H9 (cell line): ENCODE measurements around the gene RUFY2. TPM values are rescaled to one million over a fixed set of nuclear protein-coding genes. Genes with fewer than 3 reads are reported as not detected.

Experiments used
- DNase-seq: peaks from one replicate; pipeline ENCODE4 v3.0.0-alpha.2; 2017
- H2AFZ ChIP-seq: one replicate; pipeline ENCODE4 v1.6.1; 2013; ENCODE audit warnings: mild to moderate bottlenecking, low read length, control low read depth, moderate library complexity
- H2AK5ac ChIP-seq: 2 replicates; pipeline ENCODE4 v1.6.1; 2013; ENCODE audit warnings: low read length, control low read depth, mixed read lengths; ENCODE audit not compliant: insufficient read length
- H2BK120ac ChIP-seq: one replicate; pipeline ENCODE4 v1.6.1; 2013; ENCODE audit warnings: low read depth, mild to moderate bottlenecking, low read length, control low read depth, inconsistent platforms; ENCODE audit not compliant: poor library complexity, severe bottlenecking
- H2BK12ac ChIP-seq: 2 replicates; pipeline ENCODE4 v1.6.1; 2013; ENCODE audit warnings: low read length, control low read depth, mixed read lengths, low read depth; ENCODE audit not compliant: insufficient read length
- H2BK15ac ChIP-seq: 2 replicates; pipeline ENCODE4 v1.6.1; 2013; ENCODE audit warnings: low read depth, low read length, control low read depth
- H2BK20ac ChIP-seq: one replicate; pipeline ENCODE4 v1.6.1; 2013; ENCODE audit warnings: low read depth, mild to moderate bottlenecking, low read length, control low read depth, inconsistent platforms; ENCODE audit not compliant: poor library complexity, severe bottlenecking
- H2BK5ac ChIP-seq: 2 replicates; pipeline ENCODE4 v1.6.1; 2013; ENCODE audit warnings: low read length, control low read depth, mixed read lengths; ENCODE audit not compliant: insufficient read length
- H3K14ac ChIP-seq: 2 replicates; pipeline ENCODE4 v1.6.1; 2013; ENCODE audit warnings: low read length, control low read depth; ENCODE audit not compliant: insufficient read depth
- H3K18ac ChIP-seq: 2 replicates; pipeline ENCODE4 v1.6.1; 2013; ENCODE audit warnings: low read depth, mild to moderate bottlenecking, mixed read lengths, low read length, control low read depth; ENCODE audit not compliant: insufficient read length
- H3K23ac ChIP-seq: 2 replicates; pipeline ENCODE4 v1.6.1; 2013; ENCODE audit warnings: low read length, control low read depth, mixed read lengths, low read depth; ENCODE audit not compliant: insufficient read length
- H3K23me2 ChIP-seq: 2 replicates; pipeline ENCODE4 v1.6.1; 2013; ENCODE audit warnings: low read depth, mild to moderate bottlenecking, mixed read lengths, low read length, control low read depth; ENCODE audit not compliant: insufficient read length, poor library complexity, severe bottlenecking
- H3K27ac ChIP-seq: 2 replicates; pipeline ENCODE4 v1.5.1; 2013; ENCODE audit warnings: low read length, control low read depth, mixed read lengths, low read depth; ENCODE audit not compliant: insufficient read length
- H3K27me3 ChIP-seq: 2 replicates; pipeline ENCODE4 v1.6.1; 2013; ENCODE audit warnings: low read length, control low read depth, inconsistent platforms; ENCODE audit not compliant: insufficient read depth
- H3K4ac ChIP-seq: 2 replicates; pipeline ENCODE4 v1.6.1; 2013; ENCODE audit warnings: low read depth, mild to moderate bottlenecking, control low read depth, inconsistent platforms, low read length, moderate library complexity
- H3K4me1 ChIP-seq: 2 replicates; pipeline ENCODE4 v1.6.1; 2013; ENCODE audit warnings: low read length, control low read depth, inconsistent platforms; ENCODE audit not compliant: insufficient read depth
- H3K4me2 ChIP-seq: 2 replicates; pipeline ENCODE4 v1.6.1; 2013; ENCODE audit warnings: low read length, control low read depth, mixed read lengths; ENCODE audit not compliant: insufficient read length, insufficient read depth
- H3K56ac ChIP-seq: 2 replicates; pipeline ENCODE4 v1.6.1; 2013; ENCODE audit warnings: low read depth, mild to moderate bottlenecking, mixed read lengths, low read length, control low read depth; ENCODE audit not compliant: insufficient read length
- H3K79me1 ChIP-seq: 2 replicates; pipeline ENCODE4 v1.6.1; 2013; ENCODE audit warnings: low read depth, mild to moderate bottlenecking, moderate library complexity, low read length, control low read depth, inconsistent platforms; ENCODE audit not compliant: insufficient read depth, poor library complexity, severe bottlenecking
- H3K79me2 ChIP-seq: 2 replicates; pipeline ENCODE4 v1.6.1; 2013; ENCODE audit warnings: low read length, control low read depth, inconsistent platforms; ENCODE audit not compliant: insufficient read depth
- H3K9ac ChIP-seq: 2 replicates; pipeline ENCODE4 v1.6.1; 2013; ENCODE audit warnings: low read length, control low read depth, mixed read lengths; ENCODE audit not compliant: insufficient read length; ENCODE audit errors: extremely low read depth
- H3K9me3 ChIP-seq: one replicate; pipeline ENCODE4 v1.6.1; 2013; ENCODE audit warnings: low read depth, low read length, inconsistent platforms; ENCODE audit not compliant: control insufficient read depth
- H3T11ph ChIP-seq: one replicate; pipeline ENCODE4 v1.6.1; 2013; ENCODE audit warnings: mild to moderate bottlenecking, low read length, control low read depth, inconsistent platforms
- H4K20me1 ChIP-seq: one replicate; pipeline ENCODE4 v1.6.1; 2013; ENCODE audit not compliant: control insufficient read depth, insufficient read length, insufficient read depth
- H4K5ac ChIP-seq: 2 replicates; pipeline ENCODE4 v1.6.1; 2013; ENCODE audit warnings: low read depth, mild to moderate bottlenecking, mixed read lengths, low read length, control low read depth; ENCODE audit not compliant: insufficient read length
- H4K8ac ChIP-seq: replicated peaks from 2 replicates; pipeline ENCODE4 v1.6.1; 2013; ENCODE audit warnings: low read length, control low read depth, mixed read lengths, low read depth; ENCODE audit not compliant: insufficient read length
- H4K91ac ChIP-seq: 2 replicates; pipeline ENCODE4 v1.6.1; 2013; ENCODE audit warnings: low read depth, mild to moderate bottlenecking, moderate library complexity, mixed read lengths, low read length, control low read depth; ENCODE audit not compliant: insufficient read length
- H3K27ac Mint-ChIP-seq, 3 experiments: 2 replicates in 2 of 3; 3 replicates in 1 of 3; pipeline ENCODE4 v1.8.0; 2020 to 2021; ENCODE audit warnings: mixed read lengths in 3 of 3, mild to moderate bottlenecking in 1 of 3, moderate library complexity in 1 of 3
- H3K27me3 Mint-ChIP-seq: 2 replicates; pipeline ENCODE4 v1.8.0; 2021; ENCODE audit warnings: low read depth, mild to moderate bottlenecking, moderate library complexity, mixed read lengths
- H3K36me3 Mint-ChIP-seq, 3 experiments: 2 replicates in 2 of 3; 3 replicates in 1 of 3; pipeline ENCODE4 v1.8.0; 2020 to 2021; ENCODE audit warnings: low read depth in 3 of 3, mixed read lengths in 3 of 3; ENCODE audit not compliant: insufficient read depth in 1 of 3
- H3K4me1 Mint-ChIP-seq, 2 experiments: 2 replicates each; pipeline ENCODE4 v1.8.0; 2020; ENCODE audit warnings: mixed read lengths in 2 of 2
- H3K4me3 Mint-ChIP-seq, 2 experiments: 2 replicates in 1 of 2; 3 replicates in 1 of 2; pipeline ENCODE4 v1.8.0; 2020 to 2021; ENCODE audit warnings: mild to moderate bottlenecking in 2 of 2, mixed read lengths in 2 of 2, moderate library complexity in 1 of 2
- H3K9me3 Mint-ChIP-seq, 2 experiments: 2 replicates in 1 of 2; 3 replicates in 1 of 2; pipeline ENCODE4 v1.8.0; 2020; ENCODE audit warnings: mild to moderate bottlenecking in 2 of 2, mixed read lengths in 2 of 2, moderate library complexity in 1 of 2
- CTCF ChIP-seq: fragments of 200-600 bp; sonication (generic); conservative IDR thresholded peaks from 3 replicates; pipeline ENCODE4 v1.8.0; 2021; ENCODE audit warnings: antibody characterized with exemption, mild to moderate bottlenecking
- WGBS: extraction: QIAGEN DNeasy Blood & Tissue Kit; methylation state at CpG from one replicate; pipeline ENCODE4 v1.1.7; 2013; ENCODE audit warnings: missing lambda C conversion rate, low lambda C conversion rate, mixed read lengths; ENCODE audit not compliant: insufficient read length; ENCODE audit errors: extremely low coverage; 5-methylcytosine and 5-hydroxymethylcytosine counted together
- total RNA-seq: library from RNA; stranded (reverse); gene quantifications from 2 replicates; pipeline ENCODE4 v1.2.1, GENCODE V29; 2021

RUFY2 gene
- total RNA-seq, 1 experiment from 2014 or later: 14.1 TPM

GRCh38 chr10:68423522-68423921 is 16.4 kb upstream of the RUFY2 start:
- H3K79me2 ChIP-seq: no peaks in the 10 kb centered on the region
- H3K27ac ChIP-seq: no peak overlapping the region
- no peaks in the 10 kb centered on the region for H3K27me3 ChIP-seq
- no peak overlapping the region for H2BK12ac ChIP-seq
- no peaks in the 10 kb centered on the region for H3K23me2 ChIP-seq
- H3K9me3 Mint-ChIP-seq: no peaks in the 10 kb centered on the region
- no peaks in the 10 kb centered on the region for H3K4me1 Mint-ChIP-seq
- no peak overlapping the region for H2BK120ac ChIP-seq
- no peaks in the 10 kb centered on the region for H4K20me1 ChIP-seq
- H3K27me3 Mint-ChIP-seq: no peaks in the 10 kb centered on the region
- H4K8ac ChIP-seq: no peak overlapping the region
- no peak overlapping the region for H4K5ac ChIP-seq
- no peak overlapping the region for H2AFZ ChIP-seq
- H3K27ac Mint-ChIP-seq: peak overlapping the region in 2 of 3 experiments; percentile 68 to 80; a peak in 4 of 7 replicates
- DNase-seq: no peak
- H2AK5ac ChIP-seq: no peak overlapping the region
- H3K4ac ChIP-seq: no peak overlapping the region
- no peaks in the 10 kb centered on the region for H3K4me1 ChIP-seq
- H3K4me3 Mint-ChIP-seq: no peak overlapping the region
- no peak overlapping the region for H2BK20ac ChIP-seq
- H3K14ac ChIP-seq: no peak overlapping the region; the same call in 1 of the 2 replicates
- no peak overlapping the region for H4K91ac ChIP-seq
- no peaks in the 10 kb centered on the region for H3K9me3 ChIP-seq
- no peak overlapping the region for H3K9ac ChIP-seq
- no peak for TF ChIP-seq CTCF
- no peak overlapping the region for H3T11ph ChIP-seq
- H3K4me2 ChIP-seq: no peak overlapping the region
- no CpG with 5 or more reads among the region's 5 CpGs for WGBS
- no peak overlapping the region for H2BK5ac ChIP-seq
- H3K18ac ChIP-seq: no peak overlapping the region
- no peak overlapping the region for H2BK15ac ChIP-seq
- H3K56ac ChIP-seq: no peak overlapping the region
- no peak overlapping the region for H3K23ac ChIP-seq
- H3K36me3 Mint-ChIP-seq: peaks cover 37 to 69% (median 69%) of the 10 kb centered on the region in 3 experiments; a peak in 6 of 7 replicates
- H3K79me1 ChIP-seq: peaks cover 3% of the 10 kb centered on the region
